Measurements from ENCODE around the gene MTURN. TPM values are rescaled to one million over a fixed set of nuclear protein-coding genes. Genes with fewer than 3 reads are reported as not detected.

MTURN gene
- total RNA-seq (10 to 100 TPM in 4 of 5 experiments, 1 to 10 TPM in 1; 2.7 to 38.7 (median 20.2) TPM), polyA plus RNA-seq (1 to 10 TPM; 3.2 to 3.6 TPM), total RNA-seq (25.3 reads per million, percentile 56 among the genes with 10 or more reads in this experiment)

DNA sequence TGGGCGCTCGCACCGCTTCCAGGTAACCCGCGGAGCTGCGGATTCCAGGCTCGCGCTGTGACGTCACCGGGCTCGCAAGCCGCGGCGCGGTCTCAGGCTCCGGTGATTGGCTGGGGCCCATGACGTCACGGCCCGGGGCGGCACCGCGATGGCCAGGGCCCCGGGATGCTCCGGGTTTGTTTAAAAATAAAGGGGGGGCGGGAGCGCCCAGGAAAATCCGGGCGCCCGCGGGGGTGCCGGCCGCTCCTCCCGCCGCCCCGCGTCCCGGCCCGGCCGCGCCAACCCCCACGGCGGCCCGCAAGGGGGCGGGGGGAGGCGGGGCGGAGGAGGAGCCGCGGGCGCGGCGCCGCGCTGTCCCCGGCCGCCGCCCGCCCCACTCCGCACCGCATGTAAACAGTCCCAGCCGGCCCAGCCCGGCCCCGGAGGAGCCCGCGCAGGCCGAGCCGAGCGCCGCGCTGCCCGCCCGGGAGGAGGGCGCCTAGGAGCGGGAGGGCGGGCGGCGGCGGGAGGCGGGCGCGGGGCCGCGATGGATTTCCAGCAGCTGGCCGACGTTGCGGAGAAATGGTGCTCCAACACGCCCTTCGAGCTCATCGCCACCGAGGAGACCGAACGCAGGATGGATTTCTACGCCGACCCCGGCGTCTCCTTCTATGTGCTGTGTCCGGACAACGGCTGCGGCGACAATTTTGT, at the start of gene MTURN:
MTURN (plus strand) TSS at position 376 of the 690 bp plus-strand sequence; CDS start at position 527, 151 bp downstream.
- H3K9me3 Mint-ChIP-seq: no peaks in the 10 kb centered on the region
- ChIA-PET CTCF (no interaction called here), POLR2A (interaction anchor here (0.6 to 2.7 kb wide), 13 partner anchors 8 to 216 kb away, joined by 3 to 12 read pairs (median 5); partner anchors contain the start of genes FKBP14 and PLEKHA8)
- DNase-seq (peak; percentile 80 to 91 (median 88)), ATAC-seq (peak; percentile 89)
- peak within 1 kb of the TSS; percentile 65 to 95 (median 91) for H3K27ac Mint-ChIP-seq
- H3K4me3 ChIP-seq (ENCODE audit: low read length): peak within 1 kb of the TSS; percentile 86
- H3K4me1 Mint-ChIP-seq: peaks cover 0 to 16% (median 6%) of the 10 kb centered on the region in 7 donors
- intact Hi-C loops (cut with micrococcal nuclease): loop anchor here (1.0 to 10.0 kb wide), 16 partner anchors 15 to 637 kb away; partner anchors contain the start of genes GARS1 (in 2 of the 2), GGCT (in 2 of the 2), ZNRF2 (in 2 of the 2) and FKBP14 (in 1 of the 2)
- peaks cover 0 to 5% (median 0%) of the 10 kb centered on the region in 3 experiments for H3K36me3 ChIP-seq (ENCODE audit: control insufficient read depth in 2 of 3, insufficient read depth in 3 of 3, low read length in 3 of 3)
- peak within 1 kb of the TSS; percentile 87 to 95 (median 92) for H3K4me3 Mint-ChIP-seq
- H3K9me3 ChIP-seq (ENCODE audit: control insufficient read depth in 2 of 3, low read length in 3 of 3): no peaks in the 10 kb centered on the region
- H3K27me3 ChIP-seq (ENCODE audit: control insufficient read depth in 2 of 2, insufficient read depth in 2 of 2, low read length in 2 of 2): no peaks in the 10 kb centered on the region
- peaks cover 0 to 8% of the 10 kb centered on the region in 2 donors for H3K4me1 ChIP-seq (ENCODE audit: control insufficient read depth in 2 of 2, insufficient read depth in 2 of 2, low read length in 2 of 2)
- H3K36me3 Mint-ChIP-seq: peaks cover 0 to under 1% (median 0%) of the 10 kb centered on the region in 5 donors
- peaks cover 0 to 47% (median 0%) of the 10 kb centered on the region in 5 donors for H3K27me3 Mint-ChIP-seq
- H3K27ac ChIP-seq (ENCODE audit: low read depth, low read length): peak within 1 kb of the TSS; percentile 77

GRCh38 chr7:30086529-30086928, 48.3 kb upstream of the MTURN start:
- ChIA-PET CTCF (no interaction called here), POLR2A (no interaction called here)
- no peak for DNase-seq
- no peak for ATAC-seq
- Histone ChIP-seq H3K4me1 (ENCODE audit: control insufficient read depth in 2 of 2, insufficient read depth in 2 of 2, low read length in 2 of 2) (no peaks in the 10 kb centered on the region), H3K4me3 (ENCODE audit: low read length) (no peak overlapping the region), H3K27me3 (ENCODE audit: control insufficient read depth in 2 of 2, insufficient read depth in 2 of 2, low read length in 2 of 2) (no peaks in the 10 kb centered on the region), H3K9me3 (ENCODE audit: control insufficient read depth in 2 of 3, low read length in 3 of 3) (no peaks in the 10 kb centered on the region), H3K36me3 (ENCODE audit: control insufficient read depth in 2 of 3, insufficient read depth in 3 of 3, low read length in 3 of 3) (no peaks in the 10 kb centered on the region), H3K27ac (ENCODE audit: low read depth, low read length) (no peak overlapping the region)
- Mint-ChIP-seq H3K27me3 (no peaks in the 10 kb centered on the region), H3K27ac (no peak overlapping the region), H3K4me3 (no peak overlapping the region), H3K4me1 (peaks cover 0 to 4% (median 0%) of the 10 kb centered on the region in 7 donors), H3K9me3 (no peaks in the 10 kb centered on the region), H3K36me3 (peaks cover 0 to 21% (median 7%) of the 10 kb centered on the region in 5 donors)
- intact Hi-C loops (cut with micrococcal nuclease): no loop called here

DNA sequence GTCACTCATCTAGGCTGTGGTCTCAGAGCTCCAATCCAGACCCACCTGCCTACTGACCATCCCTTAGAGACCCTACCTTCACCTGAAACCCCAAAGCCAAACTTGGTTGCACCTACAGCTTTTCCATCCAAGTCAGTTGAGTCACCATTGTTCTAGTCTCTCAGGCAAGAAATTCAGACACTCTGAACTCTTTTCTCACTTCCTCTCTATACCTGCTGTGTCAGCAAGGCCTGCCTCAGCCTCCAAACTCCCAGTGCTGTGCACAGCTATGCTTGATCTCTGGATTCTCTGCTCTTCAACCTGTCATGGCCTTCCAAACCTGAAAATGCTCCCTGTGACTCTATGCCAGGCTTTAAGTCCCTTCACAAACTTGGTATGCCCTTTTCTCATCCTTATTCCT, 47.4 kb upstream of the MTURN start:
- no peaks in the 10 kb centered on the region for H3K9me3 Mint-ChIP-seq
- H3K27me3 Mint-ChIP-seq: no peaks in the 10 kb centered on the region
- H3K27ac Mint-ChIP-seq: no peak overlapping the region
- Histone ChIP-seq H3K36me3 (ENCODE audit: control insufficient read depth in 2 of 3, insufficient read depth in 3 of 3, low read length in 3 of 3) (no peaks in the 10 kb centered on the region), H3K9me3 (ENCODE audit: control insufficient read depth in 2 of 3, low read length in 3 of 3) (no peaks in the 10 kb centered on the region), H3K27ac (ENCODE audit: low read depth, low read length) (no peak overlapping the region), H3K27me3 (ENCODE audit: control insufficient read depth in 2 of 2, insufficient read depth in 2 of 2, low read length in 2 of 2) (no peaks in the 10 kb centered on the region), H3K4me3 (ENCODE audit: low read length) (no peak overlapping the region), H3K4me1 (ENCODE audit: control insufficient read depth in 2 of 2, insufficient read depth in 2 of 2, low read length in 2 of 2) (no peaks in the 10 kb centered on the region)
- peaks cover 0 to 4% (median 0%) of the 10 kb centered on the region in 7 donors for H3K4me1 Mint-ChIP-seq
- ChIA-PET CTCF (no interaction called here), POLR2A (no interaction called here)
- ATAC-seq (no peak), DNase-seq (no peak)
- intact Hi-C loops (cut with micrococcal nuclease): no loop called here
- peaks cover 0 to 20% (median 4%) of the 10 kb centered on the region in 5 donors for H3K36me3 Mint-ChIP-seq
- H3K4me3 Mint-ChIP-seq: no peak overlapping the region

DNA sequence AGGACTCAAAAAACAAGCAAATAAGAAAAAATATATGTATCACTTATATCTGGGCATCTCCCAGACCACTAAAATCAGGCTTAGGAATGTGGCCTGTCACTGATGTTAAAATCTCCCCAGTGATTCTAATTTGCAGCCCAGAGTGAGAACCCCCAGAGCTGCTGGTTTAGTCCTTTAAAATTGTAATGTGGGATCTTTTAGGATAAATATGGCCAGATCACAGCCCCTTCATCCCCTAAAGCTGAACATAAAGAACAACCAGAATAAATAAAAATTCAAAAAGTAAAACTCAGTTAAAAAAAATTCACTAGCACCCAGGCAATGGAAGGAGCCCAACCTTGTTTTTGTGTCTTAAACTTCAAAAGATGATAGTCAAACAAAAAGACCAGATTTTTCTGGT, 46.4 kb upstream of the MTURN start:
- no peaks in the 10 kb centered on the region for H3K27me3 ChIP-seq (ENCODE audit: control insufficient read depth in 2 of 2, insufficient read depth in 2 of 2, low read length in 2 of 2)
- H3K27me3 Mint-ChIP-seq: no peaks in the 10 kb centered on the region
- no peaks in the 10 kb centered on the region for H3K9me3 Mint-ChIP-seq
- peaks cover 0 to 18% (median 4%) of the 10 kb centered on the region in 5 donors for H3K36me3 Mint-ChIP-seq
- no peaks in the 10 kb centered on the region for H3K9me3 ChIP-seq (ENCODE audit: control insufficient read depth in 2 of 3, low read length in 3 of 3)
- DNase-seq: no peak
- no peak overlapping the region for H3K27ac ChIP-seq (ENCODE audit: low read depth, low read length)
- intact Hi-C loops (cut with micrococcal nuclease): no loop called here
- ATAC-seq: no peak
- H3K4me3 ChIP-seq (ENCODE audit: low read length): no peak overlapping the region
- no peak overlapping the region for H3K27ac Mint-ChIP-seq
- no peaks in the 10 kb centered on the region for H3K4me1 ChIP-seq (ENCODE audit: control insufficient read depth in 2 of 2, insufficient read depth in 2 of 2, low read length in 2 of 2)
- POLR2A ChIA-PET: no interaction called here
- no peak overlapping the region for H3K4me3 Mint-ChIP-seq
- H3K36me3 ChIP-seq (ENCODE audit: control insufficient read depth in 2 of 3, insufficient read depth in 3 of 3, low read length in 3 of 3): no peaks in the 10 kb centered on the region
- CTCF ChIA-PET: interaction anchor here (0.6 kb wide), 1 partner anchor 234 kb away, joined by 3 read pairs; no protein-coding TSS in a partner anchor
- peaks cover 0 to 4% (median 0%) of the 10 kb centered on the region in 7 donors for H3K4me1 Mint-ChIP-seq

- POLR2A ChIA-PET: no interaction called here
- H3K4me3 Mint-ChIP-seq: no peak overlapping the region
Measured at GRCh38 chr7:30090111-30090510, 44.7 kb upstream of the MTURN start.

DNA sequence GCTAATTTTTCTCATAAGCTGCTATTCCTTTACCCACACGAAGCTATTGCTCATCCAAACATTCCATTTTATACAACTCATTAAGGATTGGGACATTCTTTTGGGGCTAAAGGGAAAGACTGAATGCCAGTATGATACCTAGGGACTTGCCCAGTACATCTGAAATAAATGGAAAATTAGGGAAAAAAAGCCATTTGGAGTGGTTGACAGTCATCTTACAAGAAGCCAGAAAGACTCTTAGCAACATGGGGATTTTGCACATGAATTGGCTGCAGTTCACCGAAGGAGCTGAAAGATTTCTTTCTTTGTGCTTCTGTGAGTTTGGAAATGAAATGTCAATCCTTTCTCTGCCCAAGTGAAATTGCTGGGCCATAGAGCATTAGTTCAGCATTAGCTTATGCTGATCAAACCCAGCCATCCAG, 43.3 kb upstream of the MTURN start:
- peaks cover 0 to 22% (median 8%) of the 10 kb centered on the region in 5 donors for H3K36me3 Mint-ChIP-seq
- H3K9me3 ChIP-seq (ENCODE audit: control insufficient read depth in 2 of 3, low read length in 3 of 3): no peaks in the 10 kb centered on the region
- H3K27ac ChIP-seq (ENCODE audit: low read depth, low read length): no peak overlapping the region
- POLR2A ChIA-PET: no interaction called here
- H3K4me3 Mint-ChIP-seq: no peak overlapping the region
- no peak overlapping the region for H3K4me3 ChIP-seq (ENCODE audit: low read length)
- intact Hi-C loops (cut with micrococcal nuclease): no loop called here
- DNase-seq (no peak), ATAC-seq (no peak)
- H3K4me1 ChIP-seq (ENCODE audit: control insufficient read depth in 2 of 2, insufficient read depth in 2 of 2, low read length in 2 of 2): no peaks in the 10 kb centered on the region
- no peaks in the 10 kb centered on the region for H3K36me3 ChIP-seq (ENCODE audit: control insufficient read depth in 2 of 3, insufficient read depth in 3 of 3, low read length in 3 of 3)
- peaks cover 0 to 4% (median 0%) of the 10 kb centered on the region in 7 donors for H3K4me1 Mint-ChIP-seq
- CTCF ChIA-PET: no interaction called here
- H3K27me3 ChIP-seq (ENCODE audit: control insufficient read depth in 2 of 2, insufficient read depth in 2 of 2, low read length in 2 of 2): no peaks in the 10 kb centered on the region
- no peaks in the 10 kb centered on the region for H3K27me3 Mint-ChIP-seq
- peaks cover 0 to 4% (median 0%) of the 10 kb centered on the region in 11 donors for H3K9me3 Mint-ChIP-seq
- H3K27ac Mint-ChIP-seq: no peak overlapping the region

More at GRCh38 chr7:30090111-30090510, 44.7 kb upstream of the MTURN start:
- intact Hi-C loops (cut with micrococcal nuclease): no loop called here
- ATAC-seq (no peak), DNase-seq (no peak)
- Histone ChIP-seq H3K4me1 (ENCODE audit: control insufficient read depth in 2 of 2, insufficient read depth in 2 of 2, low read length in 2 of 2) (no peaks in the 10 kb centered on the region), H3K4me3 (ENCODE audit: low read length) (no peak overlapping the region), H3K36me3 (ENCODE audit: control insufficient read depth in 2 of 3, insufficient read depth in 3 of 3, low read length in 3 of 3) (no peaks in the 10 kb centered on the region), H3K27ac (ENCODE audit: low read depth, low read length) (no peak overlapping the region), H3K9me3 (ENCODE audit: control insufficient read depth in 2 of 3, low read length in 3 of 3) (no peaks in the 10 kb centered on the region), H3K27me3 (ENCODE audit: control insufficient read depth in 2 of 2, insufficient read depth in 2 of 2, low read length in 2 of 2) (no peaks in the 10 kb centered on the region)
- H3K36me3 Mint-ChIP-seq: peaks cover 0 to 21% (median 12%) of the 10 kb centered on the region in 5 donors
- H3K9me3 Mint-ChIP-seq: peaks cover 0 to 3% (median 0%) of the 10 kb centered on the region in 11 donors
- peaks cover 0 to 4% (median 0%) of the 10 kb centered on the region in 7 donors for H3K4me1 Mint-ChIP-seq
- CTCF ChIA-PET: no interaction called here
- no peak overlapping the region for H3K27ac Mint-ChIP-seq
- H3K27me3 Mint-ChIP-seq: no peaks in the 10 kb centered on the region

Data from naive thymus-derived CD4-positive, alpha-beta T cell (primary cell).